HEK293 (cell line): ENCODE data around the gene CDSN.

Experiments
- CTCF ChIA-PET: fragments of 350-600 bp; formaldehyde crosslinking; extraction: SDS; loops from one replicate; lab custom pipeline; 2021; ENCODE audit warnings: antibody characterized with exemption; lab: Yijun Ruan, JAX
- POLR2A ChIA-PET: fragments of 300-600 bp; formaldehyde crosslinking; extraction: SDS; loops from one replicate; lab custom pipeline; 2020; ENCODE audit warnings: antibody characterized with exemption, inconsistent platforms; lab: Yijun Ruan, JAX
- H3K27ac ChIP-seq: fragments of 200-500 bp; sonication (Bioruptor generic); 2 replicates; pipeline ENCODE4 v1.5.1; 2014; ENCODE audit warnings: low read depth, low read length, control low read depth, inconsistent platforms; ENCODE audit errors: extremely low read depth
- H3K36me3 ChIP-seq, 2 experiments: fragments of 200-500 bp in 1 of 2; sonication (Bioruptor generic) in 1 of 2; 1 replicate in 1 of 2; 2 replicates in 1 of 2; pipeline ENCODE4 v1.5.1; 2014 to 2017; ENCODE audit warnings: inconsistent platforms in 2 of 2, low read length in 2 of 2; ENCODE audit not compliant: control insufficient read depth in 2 of 2, insufficient read depth in 1 of 2
- H3K4me1 ChIP-seq: fragments of 200-500 bp; sonication (Bioruptor generic); 2 replicates; pipeline ENCODE4 v1.5.1; 2014; ENCODE audit warnings: mild to moderate bottlenecking, low read length, inconsistent platforms; ENCODE audit not compliant: control insufficient read depth, insufficient read depth
- H3K4me3 ChIP-seq: 2 replicates; pipeline ENCODE4 v1.5.1; 2011; ENCODE audit warnings: low read depth, mild to moderate bottlenecking, control low read depth, low read length, moderate library complexity
- H3K9me3 ChIP-seq: fragments of 200-500 bp; sonication (Bioruptor generic); 2 replicates; pipeline ENCODE4 v1.5.1; 2014; ENCODE audit warnings: low read depth, low read length, inconsistent platforms; ENCODE audit not compliant: control insufficient read depth, insufficient read depth
- EGR2 ChIP-seq: fragments of 450-650 bp; formaldehyde crosslinking; IDR thresholded peaks from 2 replicates; pipeline ENCODE4 v1.5.1; 2016; ENCODE audit warnings: low read depth, missing biosample characterization, missing genetic modification characterization
- HOXA7 ChIP-seq: sonication (generic); formaldehyde crosslinking; IDR thresholded peaks from 2 replicates; pipeline ENCODE4 v1.8.1; 2022; ENCODE audit warnings: missing genetic modification reagents, borderline replicate concordance
- MYNN ChIP-seq: fragments of 450-650 bp; formaldehyde crosslinking; IDR thresholded peaks from 2 replicates; pipeline ENCODE4 v1.5.1; 2016; ENCODE audit warnings: missing biosample characterization, missing genetic modification characterization, borderline replicate concordance
- ZFHX2 ChIP-seq: fragments of 450-650 bp; formaldehyde crosslinking; conservative IDR thresholded peaks from 2 replicates; pipeline ENCODE4 v1.5.1; 2016; ENCODE audit warnings: missing biosample characterization, missing genetic modification characterization
- ZNF140 ChIP-seq: fragments of 450-650 bp; formaldehyde crosslinking; IDR thresholded peaks from 2 replicates; pipeline ENCODE4 v1.5.1; 2016; ENCODE audit warnings: missing biosample characterization, missing genetic modification characterization
- ZNF221 ChIP-seq: fragments of 450-650 bp; formaldehyde crosslinking; IDR thresholded peaks from 2 replicates; pipeline ENCODE4 v1.5.1; 2017; ENCODE audit warnings: missing biosample characterization, missing genetic modification characterization, borderline replicate concordance
- ZNF473 ChIP-seq: fragments of 450-650 bp; formaldehyde crosslinking; IDR thresholded peaks from 2 replicates; pipeline ENCODE4 v1.5.1; 2017; ENCODE audit warnings: missing biosample characterization, missing genetic modification characterization
- ZNF529 ChIP-seq: fragments of 450-650 bp; formaldehyde crosslinking; IDR thresholded peaks from 2 replicates; pipeline ENCODE4 v1.5.1; 2017; ENCODE audit warnings: missing genetic modification characterization, missing biosample characterization; ENCODE audit not compliant: insufficient replicate concordance
- ZNF677 ChIP-seq: fragments of 450-650 bp; IDR thresholded peaks from 2 replicates; pipeline ENCODE4 v1.5.0; 2018; ENCODE audit warnings: missing biosample characterization, mild to moderate bottlenecking, missing genetic modification characterization, moderate library complexity
- ZNF747 ChIP-seq: fragments of 450-650 bp; formaldehyde crosslinking; IDR thresholded peaks from 2 replicates; pipeline ENCODE4 v1.5.1; 2016; ENCODE audit warnings: missing biosample characterization, missing genetic modification characterization
- ZNF768 ChIP-seq: fragments of 450-650 bp; formaldehyde crosslinking; IDR thresholded peaks from 2 replicates; pipeline ENCODE4 v1.5.1; 2018; ENCODE audit warnings: missing biosample characterization, mild to moderate bottlenecking, missing genetic modification characterization
- ZSCAN16 ChIP-seq: fragments of 450-650 bp; formaldehyde crosslinking; IDR thresholded peaks from 2 replicates; pipeline ENCODE4 v1.5.1; 2016; ENCODE audit warnings: missing biosample characterization, missing genetic modification characterization
- TF ChIP-seq, protein P1 (sequence below): fragments of 450-650 bp; IDR thresholded peaks from 2 replicates; pipeline ENCODE4 v1.5.1; 2018; ENCODE audit warnings: missing biosample characterization, mild to moderate bottlenecking, missing genetic modification characterization

Gene CDSN

DNA sequence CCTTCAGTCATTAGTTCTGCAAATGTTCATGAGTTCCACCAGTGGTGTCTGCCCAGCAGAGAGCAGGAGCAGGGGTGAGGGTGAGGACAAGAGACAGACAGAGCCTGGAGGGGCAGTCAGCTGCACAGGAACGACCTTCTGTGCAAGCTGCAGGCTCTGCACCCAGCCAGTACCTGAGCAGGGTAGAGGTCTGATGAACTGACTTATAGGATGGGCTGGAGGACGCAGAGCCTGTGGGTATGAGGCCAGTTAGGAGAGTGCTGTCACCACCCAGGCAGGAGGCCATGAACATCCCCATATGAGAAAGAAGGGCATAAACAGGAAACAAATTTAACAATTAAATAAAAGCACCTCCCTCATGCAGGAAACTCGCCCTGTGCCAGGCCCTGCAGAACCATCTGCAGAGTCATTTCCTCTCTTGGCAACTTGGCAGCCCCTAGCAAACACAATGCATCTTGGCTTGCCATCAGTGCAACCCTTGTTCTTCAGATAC, 25.8 kb downstream of the CDSN start (continued):
- TF ChIP-seq ZNF747 (tag by site-specific recombination) (no peak), ZNF140 (tag by site-specific recombination) (no peak)

DNA sequence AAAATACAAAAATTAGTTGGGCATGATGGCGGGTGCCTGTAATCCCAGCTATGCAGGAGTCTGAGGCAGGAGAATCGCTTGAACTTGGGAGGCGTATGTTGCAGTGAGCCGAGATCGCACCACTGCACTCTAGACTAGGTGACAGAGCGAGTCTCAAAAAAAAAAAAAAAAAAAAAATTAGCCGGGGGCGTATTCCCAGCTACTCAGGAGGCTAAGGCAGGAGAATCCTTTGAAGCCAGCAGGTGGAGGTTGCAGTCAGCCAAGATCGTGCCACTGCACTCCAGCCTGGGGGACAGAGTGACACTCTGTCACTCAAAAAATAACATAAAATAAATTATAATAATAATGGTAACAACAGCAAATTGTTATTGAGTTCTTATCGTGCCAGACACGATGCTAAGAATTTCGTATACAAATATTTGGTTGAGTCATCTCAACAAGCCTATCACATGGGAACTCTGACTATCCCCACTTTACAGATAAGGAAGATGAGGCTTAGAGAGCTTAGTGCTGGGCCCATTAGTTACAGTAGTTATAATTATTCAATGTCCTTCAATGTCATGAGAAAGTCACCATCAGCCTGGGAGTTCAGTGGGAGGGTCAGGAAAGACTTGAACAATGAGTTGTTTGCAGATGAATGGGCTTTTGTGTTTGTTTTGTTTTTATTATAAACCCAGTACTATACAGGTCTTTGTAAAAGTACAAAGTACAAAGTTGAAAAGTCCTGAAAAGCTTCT, 27.3 kb downstream of the CDSN start:
- TF ChIP-seq MYNN (no peak), ZFHX2 (0 out of 2 replicates have a peak, but pooled peaks have one; percentile 6)
- ChIA-PET POLR2A (no interaction called here), CTCF (interaction anchor here (0.5 to 7.3 kb wide), 15 partner anchors 8 to 271 kb away, joined by 3 to 97 read pairs (median 4); partner anchors contain the start of genes PSORS1C1 and VARS2)
- Histone ChIP-seq H3K36me3 (no peaks in the 10 kb centered on the region; a peak in 1 of 3 replicates), H3K4me1 (no peaks in the 10 kb centered on the region), H3K4me3 (no peak overlapping the region), H3K9me3 (no peaks in the 10 kb centered on the region), H3K27ac (no peak overlapping the region)

DNA sequence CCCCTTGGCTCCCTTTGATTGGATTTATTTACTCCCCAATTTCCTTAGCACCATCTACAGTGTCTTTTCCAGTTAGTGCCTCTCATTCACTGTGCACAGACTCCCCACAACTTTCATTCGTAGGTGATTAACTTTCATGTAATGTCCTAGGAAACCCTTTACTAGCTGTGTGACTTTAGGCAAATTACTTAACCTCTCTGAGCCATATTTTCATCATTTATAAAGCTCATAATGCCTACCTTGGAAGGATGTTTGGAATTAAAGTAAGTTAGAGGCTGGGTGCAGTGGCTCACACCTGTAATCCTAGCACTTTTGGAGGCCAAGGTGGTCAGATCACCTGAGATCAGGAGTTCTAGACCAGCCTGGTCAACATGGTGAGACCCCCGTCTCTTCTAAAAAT, 28.0 kb downstream of the CDSN start:
- Histone ChIP-seq H3K9me3 (no peaks in the 10 kb centered on the region), H3K4me1 (peaks cover under 1% of the 10 kb centered on the region; the same call in 1 of the 2 replicates), H3K27ac (no peak overlapping the region), H3K36me3 (no peaks in the 10 kb centered on the region; a peak in 1 of 3 replicates), H3K4me3 (no peak overlapping the region)
- ChIA-PET POLR2A (interaction anchor here (0.6 kb wide), 1 partner anchor 893 kb away, joined by 4 read pairs; no protein-coding TSS in a partner anchor), CTCF (interaction anchor here (0.6 to 7.3 kb wide), 10 partner anchors 8 to 176 kb away, joined by 3 to 97 read pairs (median 5); partner anchors contain the start of gene VARS2)
- TF ChIP-seq ZNF768 (tag by site-specific recombination), result peak; percentile 74
- TF ChIP-seq, protein P1, sequence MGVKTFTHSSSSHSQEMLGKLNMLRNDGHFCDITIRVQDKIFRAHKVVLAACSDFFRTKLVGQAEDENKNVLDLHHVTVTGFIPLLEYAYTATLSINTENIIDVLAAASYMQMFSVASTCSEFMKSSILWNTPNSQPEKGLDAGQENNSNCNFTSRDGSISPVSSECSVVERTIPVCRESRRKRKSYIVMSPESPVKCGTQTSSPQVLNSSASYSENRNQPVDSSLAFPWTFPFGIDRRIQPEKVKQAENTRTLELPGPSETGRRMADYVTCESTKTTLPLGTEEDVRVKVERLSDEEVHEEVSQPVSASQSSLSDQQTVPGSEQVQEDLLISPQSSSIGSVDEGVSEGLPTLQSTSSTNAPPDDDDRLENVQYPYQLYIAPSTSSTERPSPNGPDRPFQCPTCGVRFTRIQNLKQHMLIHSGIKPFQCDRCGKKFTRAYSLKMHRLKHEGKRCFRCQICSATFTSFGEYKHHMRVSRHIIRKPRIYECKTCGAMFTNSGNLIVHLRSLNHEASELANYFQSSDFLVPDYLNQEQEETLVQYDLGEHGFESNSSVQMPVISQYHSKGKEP (tag by site-specific recombination), result no peak

DNA sequence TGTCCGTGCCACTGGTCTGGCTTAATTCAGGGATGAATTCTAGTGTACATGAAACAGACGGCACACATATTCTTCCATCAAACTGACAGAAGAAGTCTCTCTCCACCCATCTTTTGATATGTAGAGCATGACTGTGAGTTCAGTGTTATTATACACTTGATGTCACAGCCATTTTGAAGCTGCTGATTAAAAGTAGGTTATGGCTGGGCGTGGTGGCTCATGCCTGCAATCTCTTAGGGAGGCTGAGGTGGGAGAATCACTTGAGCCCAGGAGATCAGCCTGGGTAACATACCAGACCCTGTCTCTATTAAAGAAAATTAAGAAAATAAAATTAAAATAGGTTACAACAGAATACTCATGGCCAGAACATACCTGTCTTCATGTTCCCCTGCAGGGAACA, 28.6 kb downstream of the CDSN start:
- TF ChIP-seq ZNF221, result no peak
- TF ChIP-seq EGR2 (tag by site-specific recombination), result no peak
- TF ChIP-seq ZNF473 (tag by site-specific recombination), result no peak
- ChIA-PET CTCF (interaction anchor here (0.5 to 7.3 kb wide), 11 partner anchors 9 to 588 kb away, joined by 3 to 97 read pairs (median 5); partner anchors contain the start of gene VARS2), POLR2A (interaction anchor here (0.6 kb wide), 1 partner anchor 892 kb away, joined by 4 read pairs; no protein-coding TSS in a partner anchor)
- Histone ChIP-seq H3K4me3 (no peak overlapping the region), H3K4me1 (peaks cover 5% of the 10 kb centered on the region; the same call in 1 of the 2 replicates), H3K36me3 (no peaks in the 10 kb centered on the region; a peak in 1 of 3 replicates), H3K27ac (no peak overlapping the region), H3K9me3 (no peaks in the 10 kb centered on the region)

DNA sequence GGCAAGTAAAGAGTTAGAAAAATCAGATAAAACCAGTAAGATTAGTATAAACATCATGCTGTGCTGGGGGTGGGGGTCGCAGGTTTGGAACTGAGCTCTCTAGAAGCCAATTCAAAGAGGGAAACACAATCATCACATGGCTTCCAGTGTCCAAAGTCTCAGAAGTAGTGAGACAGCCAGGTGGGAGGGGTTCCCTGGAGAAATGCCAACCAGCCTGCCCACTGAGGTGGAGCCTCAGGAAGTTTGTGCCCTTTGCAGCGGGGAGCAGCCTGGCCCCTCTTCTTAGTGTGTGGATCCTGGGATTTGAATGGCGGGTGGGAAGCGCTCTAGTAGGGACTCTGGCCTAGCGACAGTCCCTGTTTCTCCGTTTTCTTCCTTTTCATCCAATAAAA, 29.3 kb downstream of the CDSN start:
- H3K4me3 ChIP-seq, result no peak overlapping the region
- peaks cover 5% of the 10 kb centered on the region; the same call in 1 of the 2 replicates for H3K4me1 ChIP-seq
- H3K9me3 ChIP-seq, result no peaks in the 10 kb centered on the region
- ChIA-PET POLR2A (no interaction called here), CTCF (interaction anchor here (0.6 to 7.3 kb wide), 11 partner anchors 12 to 607 kb away, joined by 3 to 97 read pairs (median 5); partner anchors contain the start of gene VARS2)
- H3K36me3 ChIP-seq, result no peaks in the 10 kb centered on the region; a peak in 1 of 3 replicates
- no peak overlapping the region for H3K27ac ChIP-seq
- no peak for TF ChIP-seq ZSCAN16 (tag by site-specific recombination)
- TF ChIP-seq ZNF529 (tag by site-specific recombination), result no peak
- TF ChIP-seq HOXA7 (CRISPR knock-in tag), result no peak
- TF ChIP-seq ZNF677 (tag by site-specific recombination), result no peak
- TF ChIP-seq ZNF140 (tag by site-specific recombination), result no peak
